GM12878 (cell line): ENCODE measurements around the gene RPL19. TPM values are rescaled to one million over a fixed set of nuclear protein-coding genes. Genes with fewer than 3 reads are reported as not detected.
A peak's percentile ranks its signal among the peaks of the same experiment; 100 is the strongest.

ENCODE experiments used
- ATF2 ChIP-seq: IDR thresholded peaks from 2 replicates; pipeline ENCODE4 v1.6.1; 2012; ENCODE audit warnings: low read length, inconsistent platforms
- BCL3 ChIP-seq: IDR thresholded peaks from 2 replicates; pipeline ENCODE4 v1.6.1; 2011; ENCODE audit warnings: borderline replicate concordance, low read depth, mild to moderate bottlenecking, moderate library complexity, low read length; ENCODE audit not compliant: insufficient read depth, poor library complexity, severe bottlenecking
- BMI1 ChIP-seq: fragments of 450-650 bp; IDR thresholded peaks from 2 replicates; pipeline ENCODE4 v1.6.1; 2016; ENCODE audit warnings: mild to moderate bottlenecking, moderate library complexity, borderline replicate concordance
- CREM ChIP-seq: IDR thresholded peaks from 2 replicates; pipeline ENCODE4 v1.6.1; 2014; ENCODE audit warnings: antibody characterized with exemption, low read depth
- CTCF ChIP-seq, 3 experiments: IDR thresholded peaks in 2 of 3; conservative IDR thresholded peaks in 1 of 3; 2 replicates each; pipeline ENCODE4 v1.5.1; 2011; ENCODE audit warnings: low read depth in 3 of 3, low read length in 3 of 3, mild to moderate bottlenecking in 3 of 3, control low read depth in 2 of 3, moderate library complexity in 2 of 3, inconsistent platforms in 1 of 3, mixed read lengths in 1 of 3; ENCODE audit not compliant: control insufficient read depth in 2 of 3, insufficient read depth in 1 of 3; ENCODE audit errors: extremely low read depth in 1 of 3
- EGR1 ChIP-seq, 2 experiments: IDR thresholded peaks; 1 replicate in 1 of 2; 2 replicates in 1 of 2; pipeline ENCODE4 v1.6.1; 2011 to 2012; ENCODE audit warnings: low read depth in 2 of 2, low read length in 2 of 2, borderline replicate concordance in 1 of 2, mild to moderate bottlenecking in 1 of 2, moderate library complexity in 1 of 2
- GATAD2B ChIP-seq: fragments of 450-650 bp; conservative IDR thresholded peaks from 2 replicates; pipeline ENCODE4 v1.6.1; 2017; ENCODE audit warnings: low read depth, mild to moderate bottlenecking, moderate library complexity
- HDGF ChIP-seq: fragments of 450-650 bp; IDR thresholded peaks from 2 replicates; pipeline ENCODE4 v1.6.1; 2016; ENCODE audit warnings: antibody characterized with exemption
- HSF1 ChIP-seq: fragments of 150-350 bp; IDR thresholded peaks from 2 replicates; pipeline ENCODE4 v1.6.1; 2014; ENCODE audit warnings: mild to moderate bottlenecking, low read depth, low read length
- IKZF1 ChIP-seq: fragments of 450-650 bp; conservative IDR thresholded peaks from 2 replicates; pipeline ENCODE4 v1.6.1; 2017; ENCODE audit warnings: antibody characterized with exemption, mild to moderate bottlenecking
- IKZF2 ChIP-seq, 2 experiments: fragments of 450-650 bp; IDR thresholded peaks; 2 replicates each; pipeline ENCODE4 v1.6.1; 2017; ENCODE audit warnings: mild to moderate bottlenecking in 2 of 2, moderate library complexity in 2 of 2
- NFYB ChIP-seq: IDR thresholded peaks from 2 replicates; pipeline ENCODE4 v1.6.1; 2011; ENCODE audit warnings: low read depth, mild to moderate bottlenecking, low read length, improper control_type of control experiment, moderate library complexity; ENCODE audit not compliant: insufficient read depth
- POLR2AphosphoS2 ChIP-seq: IDR thresholded peaks from 2 replicates; pipeline ENCODE4 v1.6.1; 2011; ENCODE audit warnings: low read depth, mild to moderate bottlenecking, low read length, improper control_type of control experiment, moderate library complexity
- SMC3 ChIP-seq: IDR thresholded peaks from 2 replicates; pipeline ENCODE4 v1.6.1; 2011; ENCODE audit warnings: low read length, improper control_type of control experiment, borderline replicate concordance
- SP1 ChIP-seq: IDR thresholded peaks from one replicate; pipeline ENCODE4 v1.6.1; 2011; ENCODE audit warnings: low read depth, low read length
- TCF7 ChIP-seq: IDR thresholded peaks from 2 replicates; pipeline ENCODE4 v1.6.1; 2014; ENCODE audit warnings: antibody characterized with exemption, borderline replicate concordance
- YBX1 ChIP-seq: fragments of 450-650 bp; IDR thresholded peaks from 2 replicates; pipeline ENCODE4 v1.6.1; 2016; ENCODE audit warnings: antibody characterized with exemption
- ZBTB4 ChIP-seq: fragments of 450-650 bp; formaldehyde crosslinking; IDR thresholded peaks from 2 replicates; pipeline ENCODE4 v1.4.0; 2022; ENCODE audit warnings: mild to moderate bottlenecking, moderate library complexity
- ZZZ3 ChIP-seq: IDR thresholded peaks from 2 replicates; pipeline ENCODE4 v1.6.1; 2011; ENCODE audit warnings: low read depth; ENCODE audit not compliant: control insufficient read depth, insufficient read length
- polyA plus RNA-seq, 11 experiments: library from polyadenylated mRNA; depleted of rRNA in 4 of 11; unstranded in 6 of 11; stranded (reverse) in 5 of 11; fragments of >200 nt; fragmentation: Nextera tagmentation in 4 of 11; fragmentation: Illumina TruSeq in 1 of 11; extraction: Ambion mirVana in 4 of 11; extraction: Trizol in 1 of 11; gene quantifications; 1 replicate in 1 of 11; 2 replicates in 10 of 11; pipeline versions ENCODE4 v1.2.1 to v1.2.3, GENCODE V29; 2011 to 2016; ENCODE audit warnings: inconsistent platforms in 2 of 11, missing spikeins in 2 of 11, low read depth in 1 of 11
- total RNA-seq, 4 experiments: library from RNA; depleted of rRNA in 3 of 4; stranded (reverse); fragments of >200 nt in 3 of 4; fragmentation: Illumina TruSeq in 1 of 4; extraction: Trizol in 1 of 4; gene quantifications; 2 replicates each; pipeline versions ENCODE4 v1.2.1 to v1.2.3, GENCODE V29; 2013 to 2021

The RPL19 gene
- total and polyA plus RNA-seq, 10 of the 15 experiments (the other 5 are each of a cell fraction or from before 2014, with no cell fraction given), result 1,862 to 5,536 (median 3,836) TPM

GRCh38 chr17:39231591-39232551 is 31.8 kb downstream of the RPL19 start (continued):
- TF ChIP-seq CTCF (IDR thresholded peaks at IDR 0.05 in 2 of 3, conservative IDR thresholded peaks at IDR 0.05 in 1 of 3; ENCODE audit: control insufficient read depth in 2 of 3, extremely low read depth in 1 of 3, insufficient read depth in 1 of 3, low read depth in 3 of 3, low read length in 3 of 3) (peak; percentile 70 to 88 (median 79)), IKZF2 (IDR thresholded peaks at IDR 0.05) (peak; percentile 33 to 37; a peak in 2 of 4 replicates), ATF2 (no peak), SMC3 (peak; percentile 73; the same call in 1 of the 2 replicates), CREM (no peak), YBX1 (no peak), EGR1 (IDR thresholded peaks at IDR 0.05; ENCODE audit: borderline replicate concordance in 1 of 2, low read depth in 2 of 2, low read length in 2 of 2) (0 out of 3 replicates have a peak, but pooled peaks of 1 of the 2 experiments have one; percentile 23), HDGF (0 out of 2 replicates have a peak, but pooled peaks have one; percentile 54), BMI1 (peak; percentile 66; the same call in 1 of the 2 replicates), TCF7 (no peak), NFYB (no peak), SP1 (no peak), POLR2AphosphoS2 (no peak), IKZF1 (peak; percentile 58), BCL3 (no peak), GATAD2B (peak; percentile 41; the same call in 1 of the 2 replicates), ZZZ3 (no peak), ZBTB4 (CRISPR knock-in tag) (no peak), HSF1 (no peak)
